NCI-H1048 (cell line): ENCODE data around the gene NUP35.
"Not testable (repeated sequence)": the region's sequence is repeated elsewhere in the genome, so short reads cannot be mapped to it uniquely, and the experiment has no call there.

Source experiments
- DNase-seq: peaks from one replicate; lab custom pipeline; 2025; lab: John Stamatoyannopoulos, UW

Gene NUP35

GRCh38 chr2:183148955-183149354, 24.7 kb downstream of the NUP35 start:
- no peak for DNase-seq

GRCh38 chr2:183149489-183149888, 25.2 kb downstream of the NUP35 start:
- DNase-seq, result no peak

GRCh38 chr2:183152280-183152679, 28.0 kb downstream of the NUP35 start:
- DNase-seq, result not testable (repeated sequence)

- no peak for DNase-seq
Measured at GRCh38 chr2:183153967-183154366, 29.7 kb downstream of the NUP35 start.

- DNase-seq, result not testable (repeated sequence)
Measured at GRCh38 chr2:183154772-183155171, 30.5 kb downstream of the NUP35 start.

GRCh38 chr2:183157131-183157530, 32.9 kb downstream of the NUP35 start:
- DNase-seq, result no peak

- no peak for DNase-seq
Measured at GRCh38 chr2:183162362-183162761, 38.1 kb downstream of the NUP35 start.

- DNase-seq, result no peak
Measured at GRCh38 chr2:183163821-183164649, 39.8 kb downstream of the NUP35 start.

GRCh38 chr2:183164650-183165015, 40.4 kb downstream of the NUP35 start:
- no peak for DNase-seq

GRCh38 chr2:183166210-183166609, 42.0 kb downstream of the NUP35 start:
- no peak for DNase-seq

GRCh38 chr2:183166976-183167375, 42.7 kb downstream of the NUP35 start:
- not testable (repeated sequence) for DNase-seq

GRCh38 chr2:183172220-183172887, 48.1 kb downstream of the NUP35 start:
- DNase-seq, result no peak

- DNase-seq, result no peak
Measured at GRCh38 chr2:183179156-183179555, 54.9 kb downstream of the NUP35 start.

GRCh38 chr2:183185534-183185933, 61.3 kb downstream of the NUP35 start:
- DNase-seq, result no peak

GRCh38 chr2:183186296-183186695, 62.1 kb downstream of the NUP35 start:
- DNase-seq, result no peak

- no peak for DNase-seq
Measured at GRCh38 chr2:183186766-183187165, 62.5 kb downstream of the NUP35 start.

- no peak for DNase-seq
Measured at GRCh38 chr2:183192343-183192742, 68.1 kb downstream of the NUP35 start.

- no peak for DNase-seq
Measured at GRCh38 chr2:183193904-183194303, 69.7 kb downstream of the NUP35 start.

GRCh38 chr2:183195397-183195796, 71.2 kb downstream of the NUP35 start:
- DNase-seq, result no peak

- no peak for DNase-seq
Measured at GRCh38 chr2:183195998-183196409, 71.8 kb downstream of the NUP35 start.

- no peak for DNase-seq
Measured at GRCh38 chr2:183204397-183204796, 80.2 kb downstream of the NUP35 start.

GRCh38 chr2:183207110-183207509, 82.9 kb downstream of the NUP35 start:
- DNase-seq, result no peak

- DNase-seq, result no peak
Measured at GRCh38 chr2:183209395-183210028, 85.3 kb downstream of the NUP35 start.
